ENCODE data around the gene DNAH11.
A peak's percentile ranks its signal among the peaks of the same experiment; 100 is the strongest.
"Not testable (repeated sequence)": the region's sequence is repeated elsewhere in the genome, so short reads cannot be mapped to it uniquely, and the experiment has no call there.

The DNAH11 gene

GRCh38 chr7:21542891-21543527 lies at the start of gene DNAH11:
Gene DNAH11 (plus strand): TSS chr7:21543039. CDS start chr7:21543246, 207 bp downstream.
- DNase-seq (ENCODE audit: low read depth in 2 of 2): no peak

GRCh38 chr7:21495731-21496130 lies 47.1 kb upstream of the DNAH11 start:
- no peak for DNase-seq (ENCODE audit: low read depth in 2 of 2)

- DNase-seq (ENCODE audit: low read depth in 2 of 2): no peak
Measured at GRCh38 chr7:21497072-21497471, 45.8 kb upstream of the DNAH11 start.

GRCh38 chr7:21500117-21500832 lies 42.6 kb upstream of the DNAH11 start:
- no peak for DNase-seq (ENCODE audit: low read depth in 2 of 2)

- DNase-seq (ENCODE audit: low read depth in 2 of 2): no peak
Measured at GRCh38 chr7:21504021-21504420, 38.8 kb upstream of the DNAH11 start.

- DNase-seq (ENCODE audit: low read depth in 2 of 2): peak in 1 of 2 donors; percentile 2
Measured at GRCh38 chr7:21507627-21508343, 35.1 kb upstream of the DNAH11 start.

GRCh38 chr7:21508538-21508937 lies 34.3 kb upstream of the DNAH11 start:
- no peak for DNase-seq (ENCODE audit: low read depth in 2 of 2)

GRCh38 chr7:21514062-21514461 lies 28.8 kb upstream of the DNAH11 start:
- no peak for DNase-seq (ENCODE audit: low read depth in 2 of 2)

- no peak for DNase-seq (ENCODE audit: low read depth in 2 of 2)
Measured at GRCh38 chr7:21524680-21525079, 18.2 kb upstream of the DNAH11 start.

- no peak for DNase-seq (ENCODE audit: low read depth in 2 of 2)
Measured at GRCh38 chr7:21526007-21526406, 16.8 kb upstream of the DNAH11 start.

- DNase-seq (ENCODE audit: low read depth in 2 of 2): no peak
Measured at GRCh38 chr7:21526448-21526847, 16.4 kb upstream of the DNAH11 start.

- DNase-seq (ENCODE audit: low read depth in 2 of 2): not testable (repeated sequence)
Measured at GRCh38 chr7:21532485-21532884, 10.4 kb upstream of the DNAH11 start.

- not testable (repeated sequence) for DNase-seq (ENCODE audit: low read depth in 2 of 2)
Measured at GRCh38 chr7:21533646-21534045, 9.2 kb upstream of the DNAH11 start.

- DNase-seq (ENCODE audit: low read depth in 2 of 2): not testable (repeated sequence)
Measured at GRCh38 chr7:21536445-21537118, 6.3 kb upstream of the DNAH11 start.

- DNase-seq (ENCODE audit: low read depth in 2 of 2): no peak
Measured at GRCh38 chr7:21538936-21539495, 3.8 kb upstream of the DNAH11 start.

GRCh38 chr7:21543528-21544302 lies 876 bp downstream of the DNAH11 start:
- no peak for DNase-seq (ENCODE audit: low read depth in 2 of 2)

GRCh38 chr7:21544303-21544656 lies 1.4 kb downstream of the DNAH11 start:
- DNase-seq (ENCODE audit: low read depth in 2 of 2): no peak

- DNase-seq (ENCODE audit: low read depth in 2 of 2): no peak
Measured at GRCh38 chr7:21544715-21545114, 1.9 kb downstream of the DNAH11 start.

GRCh38 chr7:21547501-21547900 lies 4.7 kb downstream of the DNAH11 start:
- no peak for DNase-seq (ENCODE audit: low read depth in 2 of 2)

GRCh38 chr7:21548491-21548890 lies 5.7 kb downstream of the DNAH11 start:
- DNase-seq (ENCODE audit: low read depth in 2 of 2): no peak

- DNase-seq (ENCODE audit: low read depth in 2 of 2): no peak
Measured at GRCh38 chr7:21550076-21550475, 7.2 kb downstream of the DNAH11 start.

All from activated CD8-positive, alpha-beta memory T cell treated with anti-CD3 and anti-CD28 coated beads for 4 hours (primary cell).